Dedifferentiated amniotic fluid mesenchymal stem cell (primary cell): ENCODE measurements around the gene SAFB2.

Experiments used
- DNase-seq: peaks from one replicate; pipeline ENCODE4 v3.0.0-alpha.2; 2016; ENCODE audit errors: extremely low spot score

SAFB2 gene

GRCh38 chr19:5542665-5543064 is 79.9 kb downstream of the SAFB2 start:
- DNase-seq = no peak

GRCh38 chr19:5541456-5541855 is 81.1 kb downstream of the SAFB2 start:
- no peak for DNase-seq

GRCh38 chr19:5540208-5540607 is 82.4 kb downstream of the SAFB2 start:
- no peak for DNase-seq

- no peak for DNase-seq
Measured at GRCh38 chr19:5537870-5538269, 84.7 kb downstream of the SAFB2 start.
